WTC11 (cell line): ENCODE measurements around the gene LMOD3. TPM values are rescaled to one million over a fixed set of nuclear protein-coding genes. Genes with fewer than 3 reads are reported as not detected.

ENCODE experiments used
- ATAC-seq: fragments of 200-7000 bp; cut with Tn5 transposase; 2 replicates; pipeline ENCODE4 v1.10.0; 2021; ENCODE audit warnings: mild to moderate bottlenecking, moderate library complexity
- CTCF ChIA-PET: fragments of 300-600 bp; sonication (Branson Sonifier 250); formaldehyde crosslinking; loops from one replicate; lab custom pipeline; 2021; ENCODE audit warnings: antibody characterized with exemption; lab: Charles Lee
- POLR2A ChIA-PET: fragments of 350-600 bp; sonication (Branson Sonifier 250); formaldehyde crosslinking; loops from one replicate; lab custom pipeline; 2021; ENCODE audit warnings: antibody characterized with exemption; lab: Charles Lee
- DNase-seq: peaks from one replicate; pipeline ENCODE4 v3.0.0; 2021; ENCODE audit warnings: low spot score
- H3K27ac Mint-ChIP-seq: 2 replicates; pipeline ENCODE4 v1.8.0; 2021; ENCODE audit warnings: mixed read lengths
- H3K27me3 Mint-ChIP-seq: 2 replicates; pipeline ENCODE4 v1.8.0; 2021; ENCODE audit warnings: low read depth, mild to moderate bottlenecking, moderate library complexity, mixed read lengths
- H3K36me3 Mint-ChIP-seq: 2 replicates; pipeline ENCODE4 v1.8.0; 2021; ENCODE audit warnings: mixed read lengths
- H3K4me1 Mint-ChIP-seq: 2 replicates; pipeline ENCODE4 v1.8.0; 2022; ENCODE audit warnings: mixed read lengths
- H3K4me3 Mint-ChIP-seq: 2 replicates; pipeline ENCODE4 v1.8.0; 2021; ENCODE audit warnings: mild to moderate bottlenecking, moderate library complexity, mixed read lengths
- H3K9me3 Mint-ChIP-seq: 2 replicates; pipeline ENCODE4 v1.8.0; 2021; ENCODE audit warnings: mixed read lengths
- ATF1 ChIP-seq: sonication (generic); formaldehyde crosslinking; IDR thresholded peaks from 2 replicates; pipeline ENCODE4 v1.8.1; 2023; ENCODE audit warnings: mild to moderate bottlenecking, moderate library complexity, missing genetic modification reagents
- E2F4 ChIP-seq: sonication (generic); formaldehyde crosslinking; IDR thresholded peaks from 2 replicates; pipeline ENCODE4 v1.8.1; 2022; ENCODE audit warnings: low read depth, mild to moderate bottlenecking, moderate library complexity, missing genetic modification reagents, borderline replicate concordance
- ELF4 ChIP-seq: sonication (generic); formaldehyde crosslinking; IDR thresholded peaks from 2 replicates; pipeline ENCODE4 v1.8.1; 2022; ENCODE audit warnings: low read depth, mild to moderate bottlenecking, moderate library complexity, missing genetic modification reagents
- EMX1 ChIP-seq: fragments of 250-450 bp; sonication (Bioruptor Pico); IDR thresholded peaks from 2 replicates; pipeline ENCODE4 v1.8.0; 2021; ENCODE audit warnings: mild to moderate bottlenecking
- FOXK1 ChIP-seq: sonication (generic); formaldehyde crosslinking; IDR thresholded peaks from 2 replicates; pipeline ENCODE4 v1.8.0; 2022; ENCODE audit warnings: mild to moderate bottlenecking, moderate library complexity, missing genetic modification reagents
- GRHL2 ChIP-seq: fragments of 250-450 bp; sonication (Bioruptor Pico); IDR thresholded peaks from 2 replicates; pipeline ENCODE4 v1.8.0; 2022; ENCODE audit warnings: mild to moderate bottlenecking, moderate library complexity; ENCODE audit not compliant: insufficient replicate concordance, severe bottlenecking
- HMGA2 ChIP-seq: fragments of 250-450 bp; sonication (Bioruptor Pico); IDR thresholded peaks from 2 replicates; pipeline ENCODE4 v1.4.0; 2021; ENCODE audit warnings: mild to moderate bottlenecking, moderate library complexity
- NFATC4 ChIP-seq: fragments of 250-450 bp; sonication (Bioruptor Pico); IDR thresholded peaks from 2 replicates; pipeline ENCODE4 v1.9.0; 2021; ENCODE audit warnings: mild to moderate bottlenecking
- NFE2L1 ChIP-seq: sonication (generic); formaldehyde crosslinking; IDR thresholded peaks from 2 replicates; pipeline ENCODE4 v1.8.1; 2023; ENCODE audit warnings: missing genetic modification reagents
- NFYB ChIP-seq: sonication (generic); formaldehyde crosslinking; conservative IDR thresholded peaks from 2 replicates; pipeline ENCODE4 v1.8.0; 2022; ENCODE audit warnings: low read depth, missing genetic modification reagents
- RELA ChIP-seq: sonication (generic); formaldehyde crosslinking; IDR thresholded peaks from 2 replicates; pipeline ENCODE4 v1.8.1; 2022; ENCODE audit warnings: missing genetic modification reagents, mild to moderate bottlenecking, borderline replicate concordance
- ZNF138 ChIP-seq: sonication (generic); formaldehyde crosslinking; conservative IDR thresholded peaks from 2 replicates; pipeline ENCODE4 v1.8.1; 2022; ENCODE audit warnings: mild to moderate bottlenecking, moderate library complexity, missing genetic modification reagents
- ZNF232 ChIP-seq: sonication (generic); formaldehyde crosslinking; IDR thresholded peaks from 2 replicates; pipeline ENCODE4 v1.8.0; 2022; ENCODE audit warnings: mild to moderate bottlenecking, missing genetic modification reagents
- ZNF396 ChIP-seq: fragments of 250-450 bp; sonication (Bioruptor Pico); IDR thresholded peaks from 2 replicates; pipeline ENCODE4 v1.8.0; 2021; ENCODE audit warnings: mild to moderate bottlenecking, moderate library complexity, borderline replicate concordance
- ZNF423 ChIP-seq: fragments of 250-450 bp; sonication (Bioruptor Pico); IDR thresholded peaks from 2 replicates; pipeline ENCODE4 v2.1.2; 2022; ENCODE audit warnings: mild to moderate bottlenecking, moderate library complexity
- ZNF671 ChIP-seq: fragments of 250-450 bp; sonication (Bioruptor Pico); IDR thresholded peaks from 2 replicates; pipeline ENCODE4 v1.8.0; 2021; ENCODE audit warnings: mild to moderate bottlenecking
- total RNA-seq: library from RNA; stranded (reverse); gene quantifications from 3 replicates; pipeline ENCODE4 v1.2.3, GENCODE V29; 2021
- TF ChIP-seq, protein P1 (sequence below): fragments of 250-450 bp; sonication (Bioruptor Pico); conservative IDR thresholded peaks from 2 replicates; pipeline ENCODE4 v1.9.0; 2021; ENCODE audit warnings: mild to moderate bottlenecking
- TF ChIP-seq, protein P2 (sequence below): sonication (generic); formaldehyde crosslinking; IDR thresholded peaks from 2 replicates; pipeline ENCODE4 v1.8.1; 2023; ENCODE audit warnings: mild to moderate bottlenecking, moderate library complexity, missing genetic modification reagents
- TF ChIP-seq, protein P3 (sequence below): sonication (generic); formaldehyde crosslinking; IDR thresholded peaks from 2 replicates; pipeline ENCODE4 v1.8.0; 2022; ENCODE audit warnings: mild to moderate bottlenecking, missing genetic modification reagents
- TF ChIP-seq, protein P4 (sequence below): sonication (generic); formaldehyde crosslinking; IDR thresholded peaks from 2 replicates; pipeline ENCODE4 v1.8.0; 2022; ENCODE audit warnings: missing genetic modification reagents
- TF ChIP-seq, protein P5 (sequence below): sonication (generic); formaldehyde crosslinking; IDR thresholded peaks from 2 replicates; pipeline ENCODE4 v1.8.1; 2023; ENCODE audit warnings: mild to moderate bottlenecking, missing genetic modification reagents, moderate library complexity

Gene LMOD3
- total RNA-seq, 1 experiment from 2014 or later, result not detected

- TF ChIP-seq ZNF671 (CRISPR knock-in tag) (no peak), EMX1 (no peak), E2F4 (CRISPR knock-in tag) (no peak), NFE2L1 (CRISPR knock-in tag) (no peak), GRHL2 (CRISPR knock-in tag) (no peak), HMGA2 (CRISPR knock-in tag) (no peak), NFYB (no peak), ZNF232 (no peak), ELF4 (CRISPR knock-in tag) (no peak)
- TF ChIP-seq, protein P1, sequence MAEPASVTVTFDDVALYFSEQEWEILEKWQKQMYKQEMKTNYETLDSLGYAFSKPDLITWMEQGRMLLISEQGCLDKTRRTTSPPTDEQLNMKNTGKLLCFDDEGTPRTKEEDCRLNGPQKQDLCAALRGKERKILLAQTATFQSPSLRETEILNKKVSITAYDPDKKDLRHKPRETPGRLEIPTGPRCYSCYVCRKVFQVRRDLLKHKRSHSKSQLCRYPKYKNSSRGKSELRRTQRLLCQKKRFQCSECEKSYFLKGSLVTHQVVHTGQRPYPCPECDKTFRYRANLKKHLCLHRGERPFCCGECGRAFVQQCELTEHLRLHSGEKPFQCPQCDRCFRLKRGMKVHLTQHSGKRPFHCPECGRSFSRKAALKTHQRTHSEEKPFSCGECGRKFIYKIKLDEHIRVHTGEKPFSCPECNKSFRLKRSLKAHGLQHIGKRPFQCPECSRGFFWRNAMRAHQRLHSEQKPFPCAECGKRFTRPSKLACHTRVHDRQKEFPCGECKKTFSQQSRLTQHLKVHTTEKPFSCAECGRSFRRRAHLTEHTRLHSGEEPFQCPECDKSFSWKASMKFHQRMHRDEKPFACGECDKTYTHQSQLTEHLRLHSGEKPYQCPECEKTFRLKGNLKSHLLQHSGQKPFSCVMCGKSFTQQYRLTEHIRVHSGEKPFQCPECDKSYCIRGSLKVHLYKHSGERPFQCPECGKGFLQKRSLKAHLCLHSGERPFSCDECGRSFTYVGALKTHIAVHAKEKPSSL (CRISPR knock-in tag), result no peak
- TF ChIP-seq, protein P2, sequence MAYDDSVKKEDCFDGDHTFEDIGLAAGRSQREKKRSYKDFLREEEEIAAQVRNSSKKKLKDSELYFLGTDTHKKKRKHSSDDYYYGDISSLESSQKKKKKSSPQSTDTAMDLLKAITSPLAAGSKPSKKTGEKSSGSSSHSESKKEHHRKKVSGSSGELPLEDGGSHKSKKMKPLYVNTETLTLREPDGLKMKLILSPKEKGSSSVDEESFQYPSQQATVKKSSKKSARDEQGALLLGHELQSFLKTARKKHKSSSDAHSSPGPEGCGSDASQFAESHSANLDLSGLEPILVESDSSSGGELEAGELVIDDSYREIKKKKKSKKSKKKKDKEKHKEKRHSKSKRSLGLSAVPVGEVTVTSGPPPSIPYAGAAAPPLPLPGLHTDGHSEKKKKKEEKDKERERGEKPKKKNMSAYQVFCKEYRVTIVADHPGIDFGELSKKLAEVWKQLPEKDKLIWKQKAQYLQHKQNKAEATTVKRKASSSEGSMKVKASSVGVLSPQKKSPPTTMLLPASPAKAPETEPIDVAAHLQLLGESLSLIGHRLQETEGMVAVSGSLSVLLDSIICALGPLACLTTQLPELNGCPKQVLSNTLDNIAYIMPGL (CRISPR knock-in tag), result no peak
- TF ChIP-seq, protein P3, sequence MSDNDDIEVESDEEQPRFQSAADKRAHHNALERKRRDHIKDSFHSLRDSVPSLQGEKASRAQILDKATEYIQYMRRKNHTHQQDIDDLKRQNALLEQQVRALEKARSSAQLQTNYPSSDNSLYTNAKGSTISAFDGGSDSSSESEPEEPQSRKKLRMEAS, result no peak
- TF ChIP-seq, all 79 proteins: peak for 0
These were observed 8.3 kb upstream of the LMOD3 start (continued) for GRCh38 chr3:69130689-69131088.

- POLR2A ChIA-PET, result no interaction called here
These were observed 7.1 kb upstream of the LMOD3 start for GRCh38 chr3:69129531-69129930.

More at GRCh38 chr3:69129531-69129930, 7.1 kb upstream of the LMOD3 start:
- TF ChIP-seq ZNF138 (CRISPR knock-in tag), result no peak
- TF ChIP-seq RELA (CRISPR knock-in tag), result no peak
- no peak for TF ChIP-seq NFYB
- no peak for TF ChIP-seq ZNF396
- TF ChIP-seq, protein P4, sequence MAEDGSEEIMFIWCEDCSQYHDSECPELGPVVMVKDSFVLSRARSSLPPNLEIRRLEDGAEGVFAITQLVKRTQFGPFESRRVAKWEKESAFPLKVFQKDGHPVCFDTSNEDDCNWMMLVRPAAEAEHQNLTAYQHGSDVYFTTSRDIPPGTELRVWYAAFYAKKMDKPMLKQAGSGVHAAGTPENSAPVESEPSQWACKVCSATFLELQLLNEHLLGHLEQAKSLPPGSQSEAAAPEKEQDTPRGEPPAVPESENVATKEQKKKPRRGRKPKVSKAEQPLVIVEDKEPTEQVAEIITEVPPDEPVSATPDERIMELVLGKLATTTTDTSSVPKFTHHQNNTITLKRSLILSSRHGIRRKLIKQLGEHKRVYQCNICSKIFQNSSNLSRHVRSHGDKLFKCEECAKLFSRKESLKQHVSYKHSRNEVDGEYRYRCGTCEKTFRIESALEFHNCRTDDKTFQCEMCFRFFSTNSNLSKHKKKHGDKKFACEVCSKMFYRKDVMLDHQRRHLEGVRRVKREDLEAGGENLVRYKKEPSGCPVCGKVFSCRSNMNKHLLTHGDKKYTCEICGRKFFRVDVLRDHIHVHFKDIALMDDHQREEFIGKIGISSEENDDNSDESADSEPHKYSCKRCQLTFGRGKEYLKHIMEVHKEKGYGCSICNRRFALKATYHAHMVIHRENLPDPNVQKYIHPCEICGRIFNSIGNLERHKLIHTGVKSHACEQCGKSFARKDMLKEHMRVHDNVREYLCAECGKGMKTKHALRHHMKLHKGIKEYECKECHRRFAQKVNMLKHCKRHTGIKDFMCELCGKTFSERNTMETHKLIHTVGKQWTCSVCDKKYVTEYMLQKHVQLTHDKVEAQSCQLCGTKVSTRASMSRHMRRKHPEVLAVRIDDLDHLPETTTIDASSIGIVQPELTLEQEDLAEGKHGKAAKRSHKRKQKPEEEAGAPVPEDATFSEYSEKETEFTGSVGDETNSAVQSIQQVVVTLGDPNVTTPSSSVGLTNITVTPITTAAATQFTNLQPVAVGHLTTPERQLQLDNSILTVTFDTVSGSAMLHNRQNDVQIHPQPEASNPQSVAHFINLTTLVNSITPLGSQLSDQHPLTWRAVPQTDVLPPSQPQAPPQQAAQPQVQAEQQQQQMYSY, result no peak
- no peak for TF ChIP-seq ZNF423 (CRISPR knock-in tag)
- no peak for TF ChIP-seq FOXK1 (CRISPR knock-in tag)
- TF ChIP-seq, protein P5, sequence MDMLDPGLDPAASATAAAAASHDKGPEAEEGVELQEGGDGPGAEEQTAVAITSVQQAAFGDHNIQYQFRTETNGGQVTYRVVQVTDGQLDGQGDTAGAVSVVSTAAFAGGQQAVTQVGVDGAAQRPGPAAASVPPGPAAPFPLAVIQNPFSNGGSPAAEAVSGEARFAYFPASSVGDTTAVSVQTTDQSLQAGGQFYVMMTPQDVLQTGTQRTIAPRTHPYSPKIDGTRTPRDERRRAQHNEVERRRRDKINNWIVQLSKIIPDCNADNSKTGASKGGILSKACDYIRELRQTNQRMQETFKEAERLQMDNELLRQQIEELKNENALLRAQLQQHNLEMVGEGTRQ, result no peak
- no peak for TF ChIP-seq ATF1 (CRISPR knock-in tag)
- no peak for TF ChIP-seq NFATC4 (CRISPR knock-in tag)
- CTCF ChIA-PET, result interaction anchor here (0.9 kb wide), 1 partner anchor 8 kb away, joined by 3 read pairs; no protein-coding TSS in a partner anchor
- H3K27me3 Mint-ChIP-seq, result no peaks in the 10 kb centered on the region
- DNase-seq, result no peak
- H3K4me1 Mint-ChIP-seq, result peaks cover 4% of the 10 kb centered on the region; the same call in 1 of the 2 replicates
- 0 out of 2 replicates have a peak, but pooled peaks cover 5% of the 10 kb centered on the region for H3K9me3 Mint-ChIP-seq
- ATAC-seq, result no peak
- no peak overlapping the region for H3K27ac Mint-ChIP-seq
- no peak overlapping the region for H3K4me3 Mint-ChIP-seq
- H3K36me3 Mint-ChIP-seq, result no peaks in the 10 kb centered on the region
